Sigmoid colon (tissue), 7 donors: ENCODE data around the gene GPRC5B. TPM values are rescaled to one million over a fixed set of nuclear protein-coding genes. Genes with fewer than 3 reads are reported as not detected.

Experiments
- DNase-seq: peaks from one replicate; pipeline ENCODE4 v3.0.0-alpha.2; 2019
- H3K27ac ChIP-seq, 4 donors: fragments of 200-600 bp; sonication (generic); one replicate each; pipeline ENCODE4 v1.5.1; 2016 to 2019; ENCODE audit warnings: mild to moderate bottlenecking in 1 of 4
- H3K27me3 ChIP-seq, 3 donors: fragments of 200-600 bp; sonication (generic); one replicate each; pipeline ENCODE4 v1.5.1; 2019; ENCODE audit warnings: mild to moderate bottlenecking in 1 of 3
- H3K36me3 ChIP-seq, 4 donors: fragments of 200-600 bp; sonication (generic); one replicate each; pipeline ENCODE4 v1.5.1; 2016 to 2019
- H3K4me1 ChIP-seq, 4 donors: fragments of 200-600 bp; sonication (generic); one replicate each; pipeline ENCODE4 v1.5.1; 2017 to 2019
- H3K4me3 ChIP-seq, 4 donors: fragments of 200-600 bp; sonication (generic); one replicate each; pipeline ENCODE4 v1.5.1; 2017 to 2019; ENCODE audit warnings: mild to moderate bottlenecking in 2 of 4, moderate library complexity in 1 of 4
- H3K9me3 ChIP-seq, 4 donors: fragments of 200-600 bp in 3 of 4; sonication (generic) in 3 of 4; one replicate each; pipeline versions ENCODE4 v1.5.1 to v1.6.1; 2013 to 2019
- EP300 ChIP-seq, 4 donors: sonication (generic); formaldehyde crosslinking; IDR thresholded peaks; one replicate each; pipeline ENCODE4 v1.6.1; 2017; ENCODE audit warnings: antibody characterized with exemption in 4 of 4
- POLR2A ChIP-seq, 2 donors: fragments of 450-650 bp; IDR thresholded peaks; one replicate each; pipeline ENCODE4 v1.6.1; 2016; ENCODE audit warnings: antibody characterized with exemption in 2 of 2, mild to moderate bottlenecking in 2 of 2, moderate library complexity in 2 of 2
- POLR2AphosphoS5 ChIP-seq, 4 donors: sonication (generic); formaldehyde crosslinking; IDR thresholded peaks; one replicate each; pipeline ENCODE4 v1.6.1; 2017; ENCODE audit warnings: antibody characterized with exemption in 4 of 4
- WGBS, 2 donors: extraction: QIAGEN DNeasy Blood & Tissue Kit; methylation state at CpG; one replicate each; pipeline ENCODE4 v1.1.7; 2013; 5-methylcytosine and 5-hydroxymethylcytosine counted together
- intact Hi-C: fragments of 100-400 bp; cut with DNase I; formaldehyde crosslinking; loops from one replicate; pipeline ENCODE4 v1.15.1; 2023
- polyA plus RNA-seq, 3 donors: library from polyadenylated mRNA; stranded (reverse); fragments of 200-250 nt; gene quantifications; one replicate each; pipeline ENCODE4 v1.2.3, GENCODE V29; 2013
- total RNA-seq, 4 donors: library from RNA; depleted of rRNA; stranded (reverse); fragments of >200 nt; gene quantifications; one replicate each; pipeline ENCODE4 v1.1.0, GENCODE V29; 2016
- TF ChIP-seq, protein P1 (sequence below), 4 experiments: fragments of 450-650 bp in 3 of 4; fragments of 200-600 bp in 1 of 4; IDR thresholded peaks; one replicate each; pipeline ENCODE4 v1.5.1; 2016 to 2019; ENCODE audit warnings: antibody characterized with exemption in 4 of 4, mild to moderate bottlenecking in 3 of 4, moderate library complexity in 2 of 4
- donor health status: healthy with polysubstance abuse.
- donor health status: Bipolar disorder and iron deficiency.
- donor health status: healthy.

Gene GPRC5B, protein sequence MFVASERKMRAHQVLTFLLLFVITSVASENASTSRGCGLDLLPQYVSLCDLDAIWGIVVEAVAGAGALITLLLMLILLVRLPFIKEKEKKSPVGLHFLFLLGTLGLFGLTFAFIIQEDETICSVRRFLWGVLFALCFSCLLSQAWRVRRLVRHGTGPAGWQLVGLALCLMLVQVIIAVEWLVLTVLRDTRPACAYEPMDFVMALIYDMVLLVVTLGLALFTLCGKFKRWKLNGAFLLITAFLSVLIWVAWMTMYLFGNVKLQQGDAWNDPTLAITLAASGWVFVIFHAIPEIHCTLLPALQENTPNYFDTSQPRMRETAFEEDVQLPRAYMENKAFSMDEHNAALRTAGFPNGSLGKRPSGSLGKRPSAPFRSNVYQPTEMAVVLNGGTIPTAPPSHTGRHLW
- 10 to 100 TPM in 3 of 4 donors, 1 to 10 TPM in 1; 6.7 to 20.6 (median 13.6) TPM for total RNA-seq
- polyA plus RNA-seq = 1 to 10 TPM; 1.6 to 8.4 (median 8.1) TPM

- Histone ChIP-seq H3K4me3 (peak within 1 kb of the TSS; percentile 45 to 67 (median 58)), H3K4me1 (peaks cover 0 to 31% (median 30%) of the 10 kb centered on the region in 4 donors), H3K27me3 (peaks cover 8 to 30% (median 29%) of the 10 kb centered on the region in 3 donors), H3K9me3 (no peaks in the 10 kb centered on the region), H3K36me3 (no peaks in the 10 kb centered on the region), H3K27ac (peak within 1 kb of the TSS; percentile 15 to 60 (median 45))
- 1% methylated on average over 85 of the region's 85 CpGs for WGBS, 2 donors
- no peak for TF ChIP-seq EP300 (IDR thresholded peaks at IDR 0.05)
- TF ChIP-seq POLR2AphosphoS5 (IDR thresholded peaks at IDR 0.05) = no peak
- no peak for TF ChIP-seq POLR2A (IDR thresholded peaks at IDR 0.05)
- TF ChIP-seq, protein P1, sequence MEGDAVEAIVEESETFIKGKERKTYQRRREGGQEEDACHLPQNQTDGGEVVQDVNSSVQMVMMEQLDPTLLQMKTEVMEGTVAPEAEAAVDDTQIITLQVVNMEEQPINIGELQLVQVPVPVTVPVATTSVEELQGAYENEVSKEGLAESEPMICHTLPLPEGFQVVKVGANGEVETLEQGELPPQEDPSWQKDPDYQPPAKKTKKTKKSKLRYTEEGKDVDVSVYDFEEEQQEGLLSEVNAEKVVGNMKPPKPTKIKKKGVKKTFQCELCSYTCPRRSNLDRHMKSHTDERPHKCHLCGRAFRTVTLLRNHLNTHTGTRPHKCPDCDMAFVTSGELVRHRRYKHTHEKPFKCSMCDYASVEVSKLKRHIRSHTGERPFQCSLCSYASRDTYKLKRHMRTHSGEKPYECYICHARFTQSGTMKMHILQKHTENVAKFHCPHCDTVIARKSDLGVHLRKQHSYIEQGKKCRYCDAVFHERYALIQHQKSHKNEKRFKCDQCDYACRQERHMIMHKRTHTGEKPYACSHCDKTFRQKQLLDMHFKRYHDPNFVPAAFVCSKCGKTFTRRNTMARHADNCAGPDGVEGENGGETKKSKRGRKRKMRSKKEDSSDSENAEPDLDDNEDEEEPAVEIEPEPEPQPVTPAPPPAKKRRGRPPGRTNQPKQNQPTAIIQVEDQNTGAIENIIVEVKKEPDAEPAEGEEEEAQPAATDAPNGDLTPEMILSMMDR (IDR thresholded peaks at IDR 0.05) = no peak
- intact Hi-C loops = loop anchor here (5.0 kb wide), 1 partner anchor 303 kb away; no protein-coding TSS in a partner anchor
- peak; percentile 77 for DNase-seq
Measured at GRCh38 chr16:19884611-19885450, at the start of gene GPRC5B. TSS of gene GPRC5B (minus strand) at chr16:19884848. CDS start at chr16:19872845, 12,003 bp downstream.

DNA sequence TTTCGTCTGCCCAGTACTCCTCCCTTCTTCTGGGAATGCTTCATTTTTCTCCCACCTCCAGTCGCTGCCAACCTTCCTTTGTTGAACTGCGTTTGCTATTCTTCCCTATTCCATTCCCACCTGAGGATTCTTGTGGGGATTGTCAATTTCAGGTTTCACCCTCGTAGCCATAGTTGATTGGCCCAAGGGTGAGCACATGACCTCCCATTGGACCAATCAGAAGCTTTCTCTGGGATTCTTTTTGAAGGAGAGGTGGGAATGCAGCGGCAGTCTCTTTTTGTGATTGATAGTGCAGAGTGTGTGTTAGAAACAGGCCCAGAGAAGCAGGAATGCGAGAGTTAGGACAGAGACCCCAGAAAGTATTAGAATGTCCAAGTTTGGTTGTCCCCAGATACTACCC is 49.1 kb upstream of the GPRC5B start:
- intact Hi-C loops = no loop called here
- WGBS, 2 donors = 81 to 87% methylated on average over 6 of the region's 6 CpGs
- no peak for DNase-seq
- Histone ChIP-seq H3K4me3 (no peak overlapping the region), H3K9me3 (no peaks in the 10 kb centered on the region), H3K4me1 (no peaks in the 10 kb centered on the region), H3K36me3 (no peaks in the 10 kb centered on the region), H3K27me3 (no peaks in the 10 kb centered on the region), H3K27ac (no peak overlapping the region)
- TF ChIP-seq, protein P1 (IDR thresholded peaks at IDR 0.05) = no peak
- TF ChIP-seq POLR2A (IDR thresholded peaks at IDR 0.05) (no peak), EP300 (IDR thresholded peaks at IDR 0.05) (no peak), POLR2AphosphoS5 (IDR thresholded peaks at IDR 0.05) (no peak)

DNA sequence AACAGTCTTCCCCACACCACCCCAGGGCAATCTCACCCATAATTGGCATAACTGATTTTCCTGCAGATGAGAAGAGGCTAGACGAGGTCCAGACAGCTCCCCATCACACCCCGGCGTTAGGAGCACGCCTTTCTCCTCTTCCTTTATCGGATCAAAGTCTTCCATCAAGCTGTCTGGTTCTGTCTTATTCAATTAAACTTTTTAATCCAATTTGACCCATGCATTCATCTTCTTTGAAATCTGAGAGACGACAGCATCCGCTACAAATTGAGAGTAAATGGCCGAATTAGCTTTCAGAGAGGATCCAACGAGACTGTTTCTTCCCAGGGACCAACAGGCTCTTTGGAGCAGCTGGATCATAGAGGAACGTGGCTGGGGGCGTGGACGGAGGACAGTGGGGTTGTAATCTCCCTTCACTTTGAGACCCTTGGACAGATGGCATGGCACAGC is 44.4 kb upstream of the GPRC5B start:
- no peaks in the 10 kb centered on the region for H3K36me3 ChIP-seq
- WGBS, 2 donors = 79 to 82% methylated on average over 12 of the region's 12 CpGs
- DNase-seq = no peak

GRCh38 chr16:19928432-19928831 is 43.8 kb upstream of the GPRC5B start:
- Histone ChIP-seq H3K36me3 (no peaks in the 10 kb centered on the region), H3K27me3 (no peaks in the 10 kb centered on the region), H3K9me3 (peaks cover 0 to 3% (median 0%) of the 10 kb centered on the region in 4 donors), H3K4me1 (no peaks in the 10 kb centered on the region), H3K27ac (no peak overlapping the region), H3K4me3 (no peak overlapping the region)
- no peak for TF ChIP-seq POLR2A (IDR thresholded peaks at IDR 0.05)
- TF ChIP-seq EP300 (IDR thresholded peaks at IDR 0.05) = no peak
- TF ChIP-seq, protein P1 (IDR thresholded peaks at IDR 0.05) = no peak
- TF ChIP-seq POLR2AphosphoS5 (IDR thresholded peaks at IDR 0.05) = no peak
- DNase-seq = no peak
- intact Hi-C loops = no loop called here
- WGBS, 2 donors = 70 to 96% methylated on average over 1 of the region's 1 CpG

More for the DNA sequence above, 44.4 kb upstream of the GPRC5B start:
- TF ChIP-seq POLR2A (IDR thresholded peaks at IDR 0.05) (no peak), EP300 (IDR thresholded peaks at IDR 0.05) (no peak), POLR2AphosphoS5 (IDR thresholded peaks at IDR 0.05) (no peak)
- TF ChIP-seq, protein P1 (IDR thresholded peaks at IDR 0.05) = no peak
- H3K27me3 ChIP-seq = no peaks in the 10 kb centered on the region
- no peaks in the 10 kb centered on the region for H3K4me1 ChIP-seq
- no peak overlapping the region for H3K4me3 ChIP-seq
- intact Hi-C loops = no loop called here
- H3K9me3 ChIP-seq = peaks cover 0 to 3% (median 0%) of the 10 kb centered on the region in 4 donors
- no peak overlapping the region for H3K27ac ChIP-seq
